Measurements from ENCODE around the gene ERICH6B.

ERICH6B gene

GRCh38 chr13:45540864-45541263 lies 74.7 kb downstream of the ERICH6B start:
- no peak for DNase-seq

- no peak for DNase-seq
Observed at GRCh38 chr13:45540195-45540594, 75.3 kb downstream of the ERICH6B start.

GRCh38 chr13:45538382-45538781 lies 77.2 kb downstream of the ERICH6B start:
- DNase-seq = no peak

- no peak for DNase-seq
Observed at GRCh38 chr13:45537516-45537915, 78.0 kb downstream of the ERICH6B start.

- DNase-seq = no peak
Observed at GRCh38 chr13:45536224-45536623, 79.3 kb downstream of the ERICH6B start.

- no peak for DNase-seq
Observed at GRCh38 chr13:45534604-45535003, 80.9 kb downstream of the ERICH6B start.

DNA sequence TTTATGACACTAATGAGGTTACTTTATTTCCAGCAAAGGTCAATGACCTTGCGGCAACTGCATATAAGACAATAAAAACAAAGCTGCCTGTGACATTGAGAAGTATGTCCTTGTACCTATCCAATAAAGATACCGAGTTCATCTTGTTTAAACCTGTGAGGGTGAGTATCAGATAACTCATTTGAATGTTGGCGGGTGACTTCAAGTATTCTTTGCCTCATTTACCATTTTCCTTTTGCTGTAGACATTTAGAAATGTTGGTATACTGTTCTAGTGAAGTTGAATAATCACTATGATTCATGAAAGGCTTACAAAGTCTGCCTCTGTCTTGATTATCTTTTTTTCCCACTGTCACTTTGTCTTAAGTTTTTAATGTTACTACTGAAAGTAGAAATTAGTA lies 85.8 kb downstream of the ERICH6B start:
- DNase-seq = no peak

GRCh38 chr13:45527699-45528462 lies 87.7 kb downstream of the ERICH6B start:
- no peak for DNase-seq

GRCh38 chr13:45522571-45522970 lies 93.0 kb downstream of the ERICH6B start:
- DNase-seq = no peak

DNA sequence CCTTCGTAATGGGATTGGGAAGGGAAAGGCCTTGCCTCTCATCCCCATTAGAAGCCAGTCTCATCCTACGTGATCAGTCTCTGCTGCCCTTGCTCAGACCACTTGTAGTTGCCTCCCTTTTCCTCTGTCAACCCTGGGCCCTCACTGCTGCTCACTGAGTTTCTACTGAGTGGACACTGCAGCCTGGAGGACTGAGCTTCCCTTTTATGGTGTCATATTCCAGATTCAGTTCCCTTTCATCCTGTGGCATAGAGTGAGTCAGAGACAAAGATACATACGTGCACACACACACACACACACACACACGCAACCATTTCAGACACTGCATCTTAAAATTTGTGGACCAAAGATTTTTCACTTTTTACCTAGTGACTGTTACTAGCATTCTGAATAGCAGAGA lies 94.2 kb downstream of the ERICH6B start:
- DNase-seq = no peak

GRCh38 chr13:45519493-45519892 lies 96.0 kb downstream of the ERICH6B start:
- no peak for DNase-seq

GRCh38 chr13:45518525-45519245 lies 96.9 kb downstream of the ERICH6B start:
- DNase-seq = no peak

DNA sequence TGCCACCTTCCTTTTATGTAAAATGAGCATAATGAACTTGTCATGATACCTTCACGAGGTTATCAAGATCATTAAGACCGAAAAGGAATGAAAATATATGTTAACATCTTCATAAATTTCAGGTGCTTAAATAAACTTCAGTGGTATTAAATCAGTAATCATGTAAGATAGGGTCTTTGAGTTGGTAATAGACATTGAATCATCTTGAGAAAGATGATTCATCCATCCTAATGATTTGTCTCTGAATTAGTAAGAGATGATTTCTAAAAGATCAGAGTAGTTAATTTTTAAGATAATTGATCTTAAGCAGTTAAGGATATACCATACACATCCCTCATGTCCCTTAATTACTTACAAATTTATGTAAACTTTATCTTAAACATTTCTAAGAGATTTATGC lies 98.8 kb downstream of the ERICH6B start:
- no peak for DNase-seq

- DNase-seq = no peak
Observed at GRCh38 chr13:45512098-45512496, 103.4 kb downstream of the ERICH6B start.

- peak; percentile 80 for DNase-seq
Observed at GRCh38 chr13:45511310-45512097, 104.0 kb downstream of the ERICH6B start.

DNA sequence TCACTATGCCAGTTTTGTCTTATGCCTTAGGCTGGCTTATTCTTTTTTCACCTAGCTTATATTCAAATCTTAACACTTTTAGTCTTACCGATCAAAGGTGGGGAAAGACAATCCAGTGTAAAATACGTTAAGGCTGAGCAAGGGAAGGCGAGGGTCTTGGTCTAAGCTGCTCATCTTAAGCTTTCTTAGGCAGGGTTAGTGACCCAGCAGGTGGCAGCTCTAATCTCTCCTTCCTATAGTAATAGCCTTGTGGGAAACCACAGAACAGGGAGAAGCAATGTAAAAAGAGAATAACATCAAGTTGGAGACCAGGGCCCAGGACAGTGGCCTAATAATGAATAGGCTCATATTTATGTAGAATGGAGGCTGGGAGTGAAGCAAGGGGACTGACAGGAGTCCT lies 104.9 kb downstream of the ERICH6B start:
- DNase-seq = no peak

- DNase-seq = no peak
Observed at GRCh38 chr13:45508776-45509175, 106.8 kb downstream of the ERICH6B start.

- DNase-seq = no peak
Observed at GRCh38 chr13:45506811-45507210, 108.7 kb downstream of the ERICH6B start.

GRCh38 chr13:45503658-45504057 lies 111.9 kb downstream of the ERICH6B start:
- DNase-seq = no peak

DNA sequence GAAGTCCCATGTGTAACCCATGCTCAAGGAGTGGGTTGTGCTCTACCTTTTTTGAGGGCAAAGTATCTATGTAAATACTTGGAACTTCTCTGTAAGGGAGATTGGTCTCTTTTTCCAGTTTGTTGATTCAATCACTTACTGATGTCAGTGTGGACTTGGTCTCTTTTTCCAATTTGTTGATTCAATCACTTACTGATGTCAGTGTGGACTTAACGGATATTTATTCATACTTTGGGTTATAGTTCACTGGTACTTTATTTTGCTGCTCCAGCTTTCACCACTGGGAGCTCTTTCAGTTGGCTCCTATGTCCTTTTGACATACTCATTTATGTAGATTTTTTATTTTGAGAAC lies 114.4 kb downstream of the ERICH6B start:
- DNase-seq = no peak

DNA sequence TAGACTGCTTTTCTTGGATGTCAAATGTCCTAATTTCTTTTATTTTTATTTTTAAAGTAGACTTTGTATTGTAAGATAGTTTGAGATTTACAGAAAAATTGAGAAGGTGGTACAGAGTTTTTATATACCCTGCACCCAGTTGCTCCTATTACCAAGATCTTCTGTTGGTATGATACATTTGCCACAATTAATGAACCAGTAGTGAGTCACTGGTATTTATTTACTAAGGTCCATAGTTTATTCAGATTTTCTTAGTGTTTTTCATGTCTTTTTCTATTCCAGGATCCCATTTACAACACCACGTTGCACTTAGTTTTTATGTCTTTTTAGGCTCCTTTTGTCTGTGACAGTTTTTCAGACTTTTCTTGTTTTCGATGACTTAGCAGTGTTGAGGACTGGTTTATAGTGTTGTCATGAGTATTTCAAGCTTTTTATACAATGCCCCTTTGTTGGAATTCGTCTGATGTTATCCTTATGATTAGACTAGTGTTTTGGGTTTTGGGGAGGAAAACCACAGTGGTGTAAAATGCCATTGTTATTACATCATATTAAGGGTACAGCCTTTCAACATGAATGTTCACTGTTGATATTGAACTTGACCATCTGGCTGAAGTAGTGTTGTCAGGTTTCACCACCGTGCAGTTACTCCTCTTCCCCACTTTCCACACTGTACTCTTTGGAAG lies 114.9 kb downstream of the ERICH6B start:
- no peak for DNase-seq

- DNase-seq = no peak
Observed at GRCh38 chr13:45496942-45497341, 118.6 kb downstream of the ERICH6B start.

GRCh38 chr13:45492538-45492937 lies 123.0 kb downstream of the ERICH6B start:
- DNase-seq = no peak

All from midbrain (tissue), 1 donor.